GM12892 (cell line): ENCODE results near the gene CORO2A.

Experiments used
- POLR2A ChIP-seq: IDR thresholded peaks from 2 replicates; pipeline ENCODE4 v1.6.1; 2011; ENCODE audit warnings: low read depth, low read length, control low read depth
- POLR2AphosphoS5 ChIP-seq: IDR thresholded peaks from 2 replicates; pipeline ENCODE4 v1.6.1; 2011; ENCODE audit warnings: low read depth, low read length, control low read depth

DNA sequence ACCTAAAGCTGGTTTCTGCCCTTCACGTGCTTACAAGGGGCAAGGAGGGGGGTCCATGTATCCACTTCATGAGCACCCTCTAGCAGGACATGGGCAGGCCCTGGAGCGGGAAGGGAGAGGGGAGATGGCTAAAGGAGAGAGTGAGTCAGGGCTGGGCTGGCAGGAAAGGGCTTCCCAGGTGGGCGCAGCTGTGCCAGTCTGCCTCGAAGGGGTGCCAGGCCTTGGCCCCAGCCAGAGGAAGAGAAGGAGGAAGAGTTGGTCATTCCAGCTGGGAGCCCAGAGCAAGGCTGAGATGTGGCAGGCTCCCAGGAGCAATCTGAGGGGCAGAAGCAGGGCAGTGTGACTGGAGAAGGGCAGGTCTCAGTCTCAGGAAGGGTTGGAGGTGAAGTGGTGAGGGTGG, 98.1 kb downstream of the CORO2A start:
- no peak for TF ChIP-seq POLR2A
- TF ChIP-seq POLR2AphosphoS5: no peak
